PC-9 (cell line): ENCODE measurements around the gene GATAD2A.

Experiments
- CTCF ChIP-seq: fragments of 200-600 bp; sonication (generic); conservative IDR thresholded peaks from 2 replicates; pipeline ENCODE4 v1.6.1; 2017; ENCODE audit warnings: mixed run types, antibody characterized with exemption, mild to moderate bottlenecking, moderate library complexity
- EZH2 ChIP-seq: fragments of 200-600 bp; sonication (generic); IDR thresholded peaks from 2 replicates; pipeline ENCODE4 v1.8.0; 2017; ENCODE audit warnings: antibody characterized with exemption, low read depth

- TF ChIP-seq CTCF (peak; percentile 53), EZH2 (no peak)
Measured at GRCh38 chr19:19475849-19476828, 70.7 kb downstream of the GATAD2A start.
